Eye (tissue), 1 donor: ENCODE measurements around the gene IGF1R.

Source experiments
- DNase-seq: peaks from one replicate; pipeline ENCODE4 v3.0.0-alpha.2; 2015

IGF1R gene

DNA sequence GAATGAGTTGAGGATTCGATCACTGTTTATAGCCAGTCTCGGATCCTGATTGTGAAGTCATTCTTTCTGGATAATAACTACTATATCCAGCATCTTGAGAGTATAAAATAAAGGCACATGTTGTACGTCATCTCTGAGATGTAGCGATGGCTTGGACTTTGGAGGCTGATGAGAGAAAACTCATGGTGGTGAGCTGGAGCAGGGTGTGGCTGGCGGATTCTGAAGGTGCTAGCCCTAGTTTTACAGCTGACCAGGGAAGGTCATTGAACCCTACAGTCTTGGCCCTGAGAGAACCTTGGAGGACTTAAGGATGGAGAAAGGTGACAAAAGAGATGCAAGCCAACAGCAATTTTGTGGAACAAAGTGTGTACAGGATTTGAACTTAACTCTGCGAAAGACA is 153.8 kb downstream of the IGF1R start:
- no peak for DNase-seq

DNA sequence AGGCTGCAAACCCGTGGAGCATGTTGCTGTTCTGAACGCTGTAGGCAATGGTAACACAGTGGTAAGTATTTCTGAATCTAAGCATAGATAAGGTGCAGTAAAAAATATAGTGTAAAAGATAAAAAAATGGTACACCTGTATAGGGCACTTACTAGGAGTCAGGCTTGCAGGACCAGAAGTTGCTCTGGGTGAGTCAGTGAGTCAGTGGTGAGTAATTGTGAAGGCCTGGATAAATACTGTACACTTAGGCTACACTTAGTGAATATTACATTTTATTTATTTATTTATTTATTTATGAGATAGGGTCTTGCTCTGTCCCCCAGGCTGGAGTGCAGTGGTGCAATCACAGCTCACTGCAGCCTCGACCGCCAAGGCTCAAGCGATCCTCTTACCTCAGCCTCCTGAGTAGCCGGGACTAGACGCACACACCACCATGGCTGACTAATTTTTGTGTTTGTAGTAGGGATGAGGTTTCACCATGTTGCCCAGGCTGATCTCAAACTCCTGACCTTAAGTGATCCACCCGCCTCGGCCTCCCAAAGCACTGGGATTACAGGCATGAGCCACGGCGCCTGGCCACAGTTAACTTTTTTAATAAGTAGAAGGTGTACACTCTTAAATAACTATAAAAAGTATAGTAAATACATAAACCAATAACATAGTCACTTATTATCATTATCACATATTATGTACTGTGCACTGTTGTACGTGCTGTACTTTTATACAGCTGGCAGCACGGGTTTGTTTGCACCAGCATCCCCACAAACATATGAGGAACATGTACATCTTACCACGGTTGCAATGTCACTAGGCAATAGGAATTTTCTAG is 155.1 kb downstream of the IGF1R start:
- no peak for DNase-seq

DNA sequence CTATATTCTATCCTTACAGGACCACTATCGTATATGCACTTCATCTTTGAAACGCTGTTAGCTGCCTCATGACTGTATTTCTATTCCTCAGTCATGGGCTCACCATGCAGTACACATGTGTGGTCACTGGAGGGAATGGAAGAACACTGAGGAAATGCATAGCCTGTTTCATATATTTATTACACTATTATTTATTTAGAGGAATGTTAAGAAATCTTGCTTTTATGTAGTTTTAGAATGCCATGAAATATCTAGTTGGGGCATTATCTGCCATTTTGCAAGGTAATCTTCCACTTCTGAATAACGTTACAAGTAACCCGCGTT is 155.7 kb downstream of the IGF1R start:
- no peak for DNase-seq

DNA sequence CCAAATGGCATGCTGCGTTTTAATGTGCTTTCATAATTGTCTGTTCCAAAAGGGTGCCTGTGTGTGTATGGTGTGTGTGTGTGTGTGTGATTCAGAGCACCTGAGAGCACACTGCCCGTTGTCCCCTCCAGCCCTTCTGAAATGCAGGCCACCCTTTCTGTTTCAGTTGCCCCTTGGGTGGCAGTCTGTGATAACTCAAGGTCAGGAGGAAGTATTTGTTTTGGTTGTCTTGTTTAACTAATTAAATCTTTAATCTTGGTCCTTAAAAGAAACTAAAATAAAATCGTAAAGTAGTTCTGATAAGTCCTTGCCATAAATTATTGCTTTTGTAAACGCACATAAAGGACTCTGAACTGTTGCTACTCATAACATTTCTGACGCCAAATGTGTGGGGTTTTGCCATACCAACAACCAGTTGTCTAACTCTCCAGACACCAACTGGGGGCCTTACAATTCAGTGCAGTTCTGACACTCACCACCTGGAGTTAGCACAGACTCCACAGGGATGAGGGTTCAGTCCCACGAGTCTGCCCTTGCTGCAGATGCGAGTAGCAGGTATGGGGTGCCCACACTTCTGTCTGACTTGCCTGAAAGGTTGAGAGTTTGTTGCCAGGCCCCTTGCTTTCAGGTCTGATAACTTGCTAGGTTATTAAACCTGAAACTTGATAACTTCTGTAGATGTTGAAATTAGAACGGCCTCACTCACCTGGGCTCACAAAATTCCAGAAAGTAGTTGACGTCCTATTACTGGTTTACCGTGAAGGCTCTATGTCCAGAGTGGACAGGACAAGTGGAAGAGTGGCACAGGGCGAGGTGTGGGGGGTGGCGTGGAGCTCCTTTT is 157.3 kb downstream of the IGF1R start:
- DNase-seq = no peak

DNA sequence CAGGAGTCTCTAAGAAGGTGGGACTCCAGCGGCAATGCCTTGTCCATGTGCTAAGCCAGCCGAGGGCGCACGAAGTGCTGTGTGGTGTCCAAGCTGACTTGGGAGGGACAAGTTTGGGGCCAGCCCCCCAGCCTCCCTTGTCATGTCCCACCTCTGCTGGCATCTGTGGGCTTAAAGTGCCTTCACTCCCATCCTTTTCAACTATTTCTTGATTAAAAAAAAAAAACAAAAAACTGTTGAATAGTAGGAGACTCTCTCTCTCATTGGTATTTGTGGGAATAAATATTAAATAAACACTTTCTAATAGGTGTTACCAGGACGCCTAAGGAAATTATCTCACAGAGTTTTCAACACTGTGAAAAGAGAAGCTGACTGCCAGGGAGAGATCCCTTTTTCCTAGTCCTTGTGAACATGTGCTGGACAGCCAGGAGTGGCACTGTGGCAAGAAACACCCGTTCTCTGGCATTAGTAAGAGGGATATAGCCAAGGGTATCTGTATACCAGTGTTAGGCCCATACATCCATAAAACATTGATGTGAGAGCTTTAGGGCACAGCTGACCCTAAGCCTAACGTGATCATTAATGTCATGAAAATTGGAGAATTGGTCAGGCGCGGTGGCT is 158.0 kb downstream of the IGF1R start:
- DNase-seq = no peak

DNA sequence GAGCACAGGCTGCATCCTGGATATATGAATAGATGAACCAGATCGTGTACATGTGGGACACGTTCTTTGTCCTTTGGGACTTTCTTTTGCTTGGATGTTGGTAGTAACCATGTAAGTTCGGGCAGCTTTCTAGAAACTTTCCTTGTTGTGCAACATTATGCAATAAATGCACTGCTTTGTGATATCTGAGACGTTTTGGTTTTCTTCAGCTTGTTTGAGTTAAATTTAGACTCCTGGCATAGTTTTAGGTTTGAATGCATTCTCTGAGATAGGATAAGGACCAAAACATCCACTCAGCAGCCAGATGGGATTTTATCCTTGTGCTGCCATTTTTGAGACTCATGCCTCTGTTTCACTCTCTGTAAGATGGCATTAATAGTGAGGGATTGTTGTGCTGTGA is 158.9 kb downstream of the IGF1R start:
- DNase-seq = no peak

DNA sequence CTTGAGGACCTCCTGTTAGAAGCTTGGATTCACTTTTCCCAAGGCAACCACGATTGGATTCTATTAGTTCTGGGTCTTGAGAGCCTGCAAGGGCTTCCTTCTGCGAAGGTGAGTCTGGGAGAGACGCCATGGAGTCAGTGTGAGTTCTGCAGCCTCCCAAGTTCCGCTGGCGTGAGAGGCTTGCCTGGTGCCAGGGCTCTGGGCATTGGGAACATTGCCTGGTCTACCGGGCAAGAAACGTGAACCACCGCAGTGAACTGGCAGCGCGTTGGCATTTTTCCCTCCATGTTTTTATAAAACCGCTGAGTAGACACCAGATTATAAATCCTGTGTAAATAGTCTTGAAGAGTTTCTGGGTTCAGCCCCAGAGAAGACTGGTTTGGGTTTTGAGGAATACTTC is 160.9 kb downstream of the IGF1R start:
- DNase-seq = no peak

DNA sequence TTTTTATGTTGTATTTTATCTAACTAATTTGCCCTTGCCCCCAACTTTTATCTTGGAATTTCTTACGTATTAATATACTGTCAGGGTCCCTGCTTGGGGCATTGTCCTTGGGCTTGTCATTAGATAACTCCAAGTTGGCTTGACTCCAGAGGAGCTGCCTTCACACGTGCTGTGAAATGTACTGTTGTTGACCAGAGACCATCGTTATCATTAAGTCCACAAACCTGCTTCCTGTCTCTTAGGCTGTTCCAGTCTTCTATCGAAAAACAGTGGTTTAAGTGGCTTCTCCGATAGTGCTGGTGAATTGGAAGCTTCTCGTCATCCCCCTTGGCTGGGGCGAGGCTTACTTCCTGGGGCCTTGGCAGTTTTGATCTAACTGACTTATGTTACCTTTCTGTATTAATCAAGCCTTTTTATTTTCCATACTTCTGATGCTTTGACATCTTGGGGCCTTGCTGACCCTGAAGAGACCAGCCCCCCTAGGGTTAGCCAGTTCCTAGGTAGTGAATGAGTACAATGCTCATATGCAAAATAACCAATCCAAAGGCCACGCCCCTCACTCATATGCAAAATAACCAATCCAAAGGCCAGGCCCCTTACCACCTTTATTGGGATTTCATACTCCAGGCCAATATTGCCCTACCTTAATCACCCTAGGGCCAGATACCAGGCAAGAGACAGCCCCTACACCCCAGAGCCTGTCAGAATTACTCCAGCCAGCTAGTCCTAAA is 164.5 kb downstream of the IGF1R start:
- DNase-seq = no peak

DNA sequence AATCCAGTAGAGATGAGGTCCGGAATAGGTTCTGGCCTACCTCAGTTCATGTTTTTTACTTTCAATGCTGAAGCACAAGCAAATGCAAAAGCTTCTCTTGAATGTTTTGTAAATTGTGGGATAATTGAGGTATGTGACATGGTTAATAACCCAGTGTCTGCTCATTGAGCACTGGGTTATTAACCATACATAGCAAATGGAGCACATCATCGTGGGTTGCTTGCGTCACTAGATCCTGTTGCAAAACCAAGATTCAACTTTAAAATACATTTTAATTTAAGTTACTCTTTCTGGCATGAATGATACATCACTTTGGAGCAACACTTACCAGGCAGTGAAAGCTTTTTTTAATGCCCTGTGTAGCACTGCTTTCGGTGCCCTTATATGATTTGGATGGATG is 165.6 kb downstream of the IGF1R start:
- no peak for DNase-seq

DNA sequence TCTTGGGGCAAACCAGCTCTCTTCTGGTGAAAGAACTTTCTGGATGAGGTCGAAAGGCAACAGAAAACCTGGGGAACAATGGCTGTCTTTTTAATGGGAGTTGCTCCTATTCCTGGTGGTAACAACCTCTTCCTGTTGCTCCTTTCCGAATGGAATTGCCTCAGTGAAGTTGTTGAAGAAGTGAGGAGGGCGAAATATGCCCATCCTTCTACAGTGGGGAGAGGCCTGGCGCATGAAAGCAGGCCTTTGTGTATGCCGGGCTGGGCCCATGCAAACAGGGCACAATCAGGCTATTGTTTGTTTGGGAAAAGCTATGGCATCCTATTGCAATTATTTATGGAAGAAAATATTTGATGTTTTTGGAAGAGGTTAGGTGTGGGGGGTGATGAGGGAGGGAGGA is 166.9 kb downstream of the IGF1R start:
- DNase-seq = no peak

DNA sequence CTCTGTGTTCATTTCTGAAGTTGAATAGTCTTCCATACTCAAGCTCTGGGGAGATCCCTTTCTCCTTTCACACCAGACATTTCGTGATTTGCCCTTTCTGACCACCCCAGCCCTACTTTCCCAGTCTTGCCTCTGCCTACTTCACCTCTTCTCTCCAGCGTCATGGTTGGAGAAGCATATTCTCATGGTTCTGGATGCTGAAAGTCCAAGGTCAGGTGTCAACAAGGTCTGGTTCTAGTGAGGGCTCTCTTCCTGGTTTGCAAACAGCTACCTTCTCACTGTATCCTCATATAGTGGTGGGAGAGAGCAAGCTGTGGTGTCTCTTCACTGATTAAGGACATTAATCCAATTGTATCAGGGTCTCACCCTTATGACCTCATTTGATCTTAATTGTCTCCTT is 169.4 kb downstream of the IGF1R start:
- DNase-seq = no peak

DNA sequence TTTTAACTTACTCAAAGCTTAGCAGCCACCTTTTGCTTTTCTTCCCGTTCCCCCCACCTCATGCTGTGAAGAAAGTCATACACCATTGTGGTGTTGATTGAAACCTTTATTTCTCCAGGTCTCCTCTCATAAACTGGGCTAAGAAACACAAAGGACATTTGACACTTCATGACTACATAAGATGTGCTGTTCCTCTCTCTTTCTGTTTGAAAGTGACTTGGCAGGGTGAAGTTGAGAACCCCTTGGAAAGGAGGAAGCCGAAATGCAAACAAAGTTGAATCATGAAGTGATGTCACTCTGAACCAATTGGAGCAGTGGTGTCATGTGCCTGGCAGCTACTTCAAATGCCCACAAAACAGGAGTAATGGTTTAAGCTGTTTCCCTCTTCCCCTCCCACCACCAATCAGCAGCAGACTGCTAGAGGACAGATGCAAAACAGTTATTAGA is 174.7 kb downstream of the IGF1R start:
- DNase-seq = peak; percentile 75

DNA sequence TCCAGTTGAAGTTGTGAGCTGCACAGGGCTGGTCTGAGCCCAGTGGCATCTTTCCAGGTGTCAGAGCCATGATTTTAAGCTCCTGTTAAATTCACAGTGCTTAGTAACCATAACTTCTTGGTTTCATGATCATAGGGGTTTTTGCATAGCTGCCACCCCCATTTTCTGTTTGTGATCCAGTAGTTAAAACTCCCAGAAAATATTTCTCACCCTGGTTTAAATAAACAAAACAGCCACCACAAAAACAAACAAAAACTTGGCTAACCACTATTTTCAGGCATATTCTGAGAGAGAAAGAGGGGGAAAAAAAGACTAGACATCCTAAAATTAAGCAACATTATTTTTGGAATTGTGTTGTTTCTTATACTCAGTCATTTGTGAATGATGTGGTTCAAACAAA is 175.3 kb downstream of the IGF1R start:
- DNase-seq = no peak

DNA sequence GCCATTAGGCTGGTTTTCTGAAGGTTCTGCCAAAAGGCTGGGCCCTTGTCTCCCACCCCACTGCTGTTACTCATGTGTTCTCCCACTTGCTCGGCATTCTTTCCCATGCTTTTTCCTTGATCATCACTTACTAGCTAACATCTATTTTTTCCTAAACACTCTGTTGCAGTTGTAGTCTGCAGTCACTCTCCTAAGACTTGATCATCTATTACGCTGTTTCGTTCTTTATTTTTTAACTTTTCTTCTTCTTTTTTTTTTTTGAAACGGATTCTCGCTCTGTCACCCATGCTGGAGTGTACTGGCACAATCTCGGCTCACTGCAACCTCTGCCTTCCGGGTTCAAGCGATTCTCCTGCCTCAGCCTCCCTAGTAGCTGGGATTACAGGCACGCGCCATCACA is 176.3 kb downstream of the IGF1R start:
- no peak for DNase-seq

DNA sequence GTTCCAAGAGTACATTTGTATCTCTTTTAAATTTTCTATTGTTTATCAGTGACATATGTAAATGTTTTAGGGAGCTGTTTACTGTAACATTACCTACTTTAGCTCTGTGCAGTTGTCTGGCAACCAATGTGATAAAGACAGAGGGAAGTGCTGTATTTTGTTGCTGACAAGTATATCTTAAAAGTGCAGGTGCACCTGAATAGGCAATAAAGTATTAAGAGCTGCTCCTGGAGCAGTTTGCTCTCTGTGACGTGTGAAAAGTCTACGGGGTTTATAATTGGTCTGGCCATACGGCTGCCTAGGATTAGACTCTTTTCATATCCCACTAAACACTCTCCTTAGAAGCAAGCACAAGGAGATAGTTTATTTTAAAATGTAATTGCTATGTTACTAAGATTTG is 178.3 kb downstream of the IGF1R start:
- DNase-seq = no peak

DNA sequence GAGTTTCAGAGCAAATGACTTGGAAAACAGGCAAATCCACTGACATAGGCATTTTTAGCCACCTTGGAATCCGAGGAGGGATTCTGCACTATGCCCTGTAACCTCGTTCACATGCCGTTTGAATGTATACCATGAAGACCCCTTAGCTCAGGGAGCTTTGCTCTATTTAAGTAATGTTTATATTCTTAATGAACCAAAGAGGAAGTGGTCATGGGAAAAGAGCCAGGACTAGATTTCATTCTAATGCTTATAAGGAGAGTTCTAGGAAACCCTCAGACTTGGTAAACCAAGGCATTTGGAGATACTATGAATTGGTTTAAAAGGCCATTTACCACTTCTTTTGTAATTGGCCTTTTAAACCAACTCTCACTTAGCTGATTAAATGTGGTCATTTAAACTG is 178.9 kb downstream of the IGF1R start:
- DNase-seq = no peak

DNA sequence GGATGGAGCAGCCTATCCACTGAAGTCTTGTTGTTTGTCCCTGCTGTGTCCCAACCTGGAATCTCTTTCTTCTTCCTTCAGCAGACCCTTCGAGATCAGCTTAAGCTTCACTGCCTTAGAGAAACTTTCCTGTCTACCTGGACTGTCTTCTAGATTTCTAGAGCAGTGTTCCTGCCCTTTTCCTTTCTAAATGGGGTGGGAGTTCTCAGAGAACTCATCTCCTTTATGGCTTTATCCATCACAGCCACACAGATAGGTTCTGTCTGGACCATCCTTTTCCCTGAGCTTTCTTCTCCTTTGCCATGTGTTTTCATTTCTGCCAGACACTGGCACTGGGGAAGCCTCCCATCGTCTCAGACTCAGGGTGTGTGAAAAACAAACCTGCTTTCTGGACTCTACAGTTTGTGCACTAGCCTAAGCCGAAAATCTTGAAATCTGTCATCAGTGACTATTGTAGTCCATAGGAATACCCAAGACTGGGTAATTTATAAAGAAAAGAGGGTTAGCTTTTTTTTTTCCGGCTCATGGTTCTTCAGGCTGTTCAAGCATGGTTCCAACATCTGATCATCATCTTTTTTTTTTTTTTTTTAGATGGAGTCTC is 181.8 kb downstream of the IGF1R start:
- no peak for DNase-seq

DNA sequence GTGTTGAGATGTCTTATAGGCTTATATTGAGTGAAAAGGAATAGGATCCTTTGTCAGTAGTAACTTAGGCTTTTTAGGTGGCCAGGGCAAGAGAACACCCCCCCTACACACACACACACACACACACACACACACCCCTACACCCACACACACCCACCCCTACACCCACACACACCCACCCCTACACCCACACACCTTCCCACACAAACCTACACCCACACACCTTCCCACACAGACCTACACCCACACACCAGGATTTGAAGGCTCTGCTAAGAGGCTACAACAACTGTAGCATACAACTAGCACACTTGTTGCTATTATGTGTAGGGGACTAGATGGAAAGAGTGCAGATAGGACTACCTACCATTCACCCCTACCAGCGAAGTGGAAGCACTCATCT is 186.6 kb downstream of the IGF1R start:
- DNase-seq = no peak

DNA sequence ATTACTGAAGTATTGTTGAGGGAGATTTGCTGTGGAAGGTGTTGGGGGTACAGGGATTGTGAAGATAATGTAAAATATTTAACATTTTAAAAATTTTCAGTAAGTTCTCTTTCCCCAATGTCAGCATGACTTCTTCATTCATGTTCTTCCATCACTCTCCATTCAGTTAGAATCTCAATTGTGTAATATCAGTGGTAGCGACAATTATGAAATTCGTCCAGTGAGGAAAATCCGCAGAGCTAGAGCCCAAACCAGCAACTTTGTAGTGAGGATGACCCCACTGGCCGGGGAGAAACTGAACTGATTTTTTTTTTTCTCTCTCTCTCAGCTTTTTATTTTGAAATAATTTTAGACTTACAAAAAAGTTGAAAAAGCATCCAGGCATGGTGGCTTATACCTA is 187.5 kb downstream of the IGF1R start:
- no peak for DNase-seq

DNA sequence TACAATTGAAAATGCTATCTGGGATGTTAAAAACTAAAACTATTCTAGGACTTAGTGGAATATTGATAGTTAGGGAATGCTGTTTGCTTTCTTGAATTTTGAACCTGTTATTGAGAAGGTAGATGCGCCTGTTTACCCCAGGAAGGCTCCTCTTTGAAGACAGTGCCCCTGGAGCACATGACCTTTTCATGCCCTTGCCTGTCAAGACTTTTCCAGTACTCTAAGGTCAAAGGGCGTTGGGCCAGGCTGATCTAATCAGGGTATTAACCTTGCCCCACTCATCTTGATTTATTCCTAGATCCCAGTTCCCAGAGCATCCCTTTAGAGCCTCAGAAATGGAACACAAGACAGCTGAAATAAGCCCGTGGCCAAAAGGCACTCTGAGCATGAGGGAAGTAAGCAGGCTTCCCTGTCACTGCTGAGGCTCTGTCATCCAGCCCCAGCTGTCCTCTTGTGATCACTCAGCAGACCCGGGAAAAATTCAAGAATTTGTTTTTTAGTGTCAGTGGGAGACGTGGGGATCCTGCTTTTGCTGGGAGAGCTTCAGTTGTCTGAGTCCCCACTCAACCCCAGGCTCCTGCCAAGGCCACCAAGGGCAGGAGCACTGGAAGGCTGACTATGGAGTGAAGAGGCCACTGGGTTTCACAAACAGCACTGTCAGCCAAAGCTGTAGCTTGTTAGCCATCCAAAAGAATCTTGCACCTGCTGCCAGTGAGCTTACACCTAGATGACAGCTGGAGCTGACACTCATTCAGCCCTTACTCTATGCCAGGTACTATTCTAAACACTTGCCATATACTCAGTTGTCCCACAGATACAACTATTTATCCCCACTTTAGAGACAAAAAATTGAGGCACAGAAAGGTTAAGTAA is 190.3 kb downstream of the IGF1R start:
- no peak for DNase-seq

DNA sequence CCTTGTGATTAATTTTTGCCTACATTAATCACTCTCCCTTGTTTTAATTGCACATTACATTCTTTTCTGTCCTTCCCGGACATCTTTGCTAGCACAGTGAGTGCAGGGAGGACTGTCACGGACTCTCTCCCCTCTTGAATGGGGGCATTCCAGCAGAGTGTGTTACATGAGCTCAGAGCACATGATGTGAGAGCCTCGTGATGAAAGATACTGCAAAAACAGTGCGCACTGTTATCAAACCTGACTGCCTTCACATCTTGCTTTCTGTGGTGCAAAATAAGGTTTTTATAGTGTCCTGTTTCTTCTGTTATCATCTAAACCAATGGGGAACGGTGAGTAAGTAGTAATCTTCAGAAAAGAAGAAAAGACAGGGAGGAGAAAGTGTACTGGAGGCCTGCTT is 191.7 kb downstream of the IGF1R start:
- no peak for DNase-seq
